CD4-positive, alpha-beta T cell treated with Interleukin-21 for 1 hour (primary cell): ENCODE results near the gene COPA.
"Not testable (repeated sequence)": the region's sequence is repeated elsewhere in the genome, so short reads cannot be mapped to it uniquely, and the experiment has no call there.

Experiments
- DNase-seq: peaks from one replicate; pipeline ENCODE4 v3.0.0-alpha.2; 2020

Gene COPA

GRCh38 chr1:160325252-160325651 is 17.8 kb downstream of the COPA start:
- no peak for DNase-seq

- no peak for DNase-seq
These were observed 20.2 kb downstream of the COPA start for GRCh38 chr1:160322831-160323230.

- DNase-seq, result no peak
These were observed 27.7 kb downstream of the COPA start for GRCh38 chr1:160315359-160315758.

- no peak for DNase-seq
These were observed 33.5 kb downstream of the COPA start for GRCh38 chr1:160309571-160309970.

GRCh38 chr1:160309185-160309557 is 33.9 kb downstream of the COPA start:
- DNase-seq, result no peak

- no peak for DNase-seq
These were observed 34.4 kb downstream of the COPA start for GRCh38 chr1:160308451-160309184.

GRCh38 chr1:160307118-160307791 is 35.8 kb downstream of the COPA start:
- no peak for DNase-seq

GRCh38 chr1:160300173-160300572 is 42.9 kb downstream of the COPA start:
- DNase-seq, result no peak

- DNase-seq, result no peak
These were observed 47.0 kb downstream of the COPA start for GRCh38 chr1:160296036-160296435.

- no peak for DNase-seq
These were observed 49.8 kb downstream of the COPA start for GRCh38 chr1:160293020-160293968.

- peak; percentile 81 for DNase-seq
These were observed 51.5 kb downstream of the COPA start for GRCh38 chr1:160291248-160292220.

- DNase-seq, result not testable (repeated sequence)
These were observed 55.3 kb downstream of the COPA start for GRCh38 chr1:160287769-160288168.

- no peak for DNase-seq
These were observed 57.5 kb downstream of the COPA start for GRCh38 chr1:160285506-160285905.

- DNase-seq, result peak; percentile 94
These were observed 58.2 kb downstream of the COPA start, which contains the start of gene PEX19 for GRCh38 chr1:160284782-160285344. TSS of gene PEX19 (minus strand) at chr1:160285133. CDS start at chr1:160285124, 9 bp downstream.

GRCh38 chr1:160284220-160284781 is 58.7 kb downstream of the COPA start:
- DNase-seq, result no peak

GRCh38 chr1:160282807-160283206 is 60.2 kb downstream of the COPA start:
- DNase-seq, result no peak

- no peak for DNase-seq
These were observed 65.1 kb downstream of the COPA start for GRCh38 chr1:160277987-160278386.

- DNase-seq, result no peak
These were observed 65.7 kb downstream of the COPA start for GRCh38 chr1:160277330-160277729.

- no peak for DNase-seq
These were observed 72.0 kb downstream of the COPA start for GRCh38 chr1:160271025-160271424.

- DNase-seq, result no peak
These were observed 75.6 kb downstream of the COPA start for GRCh38 chr1:160267284-160267991.
